Fibroblast of villous mesenchyme (primary cell): ENCODE data around the gene C1R. TPM values are rescaled to one million over a fixed set of nuclear protein-coding genes. Genes with fewer than 3 reads are reported as not detected.

ENCODE experiments used
- DNase-seq: peaks from one replicate; pipeline ENCODE4 v3.0.0-alpha.2; 2010; ENCODE audit warnings: low read depth
- H3K4me3 ChIP-seq: 2 replicates; pipeline ENCODE4 v1.5.1; 2011; ENCODE audit warnings: low read depth, mild to moderate bottlenecking, low read length
- CTCF ChIP-seq: IDR thresholded peaks from 2 replicates; pipeline ENCODE4 v1.5.1; 2012; ENCODE audit warnings: low read depth, mild to moderate bottlenecking, low read length; ENCODE audit not compliant: insufficient read depth
- total RNA-seq: library from RNA; depleted of rRNA; stranded (reverse); fragments of >200 nt; gene quantifications from 2 replicates; pipeline ENCODE4 v1.2.3, GENCODE V29; 2012

The C1R gene
- total RNA-seq, 1 donor, result 84.2 TPM

DNA sequence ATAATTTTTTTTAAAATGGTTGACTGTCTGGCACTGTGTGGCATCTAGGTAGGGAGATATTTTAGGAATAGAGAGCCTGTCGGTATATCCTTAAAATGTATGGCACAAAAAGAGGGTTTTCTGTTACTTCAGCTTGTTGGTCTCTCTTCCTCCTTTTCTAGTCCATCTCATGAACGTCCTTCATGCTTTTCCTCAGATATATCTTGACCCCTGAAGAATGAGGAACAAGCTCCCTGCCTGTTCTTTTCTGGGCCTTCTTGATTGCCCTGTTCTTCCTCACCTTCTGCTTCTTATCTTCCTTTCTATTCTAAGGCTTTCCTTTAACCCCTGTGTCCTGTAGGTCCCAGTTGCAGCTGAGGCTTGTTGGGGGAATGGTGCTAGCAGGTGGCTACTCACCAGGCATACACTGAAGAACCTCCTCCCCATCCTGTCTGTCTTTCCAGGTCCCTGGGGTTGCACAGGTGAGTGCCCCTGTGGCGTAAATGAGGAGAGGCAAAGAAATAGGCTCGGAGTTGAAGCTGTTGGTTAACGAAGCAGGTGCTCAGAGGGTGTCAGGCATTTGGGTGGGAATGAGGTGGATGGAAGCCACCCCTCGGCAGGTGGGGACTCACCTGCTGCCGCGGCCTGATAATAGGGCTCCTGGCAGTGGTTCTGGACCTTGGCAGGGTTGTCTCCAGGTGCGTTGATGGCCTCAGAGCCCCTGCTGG is 7.2 kb upstream of the C1R start:
- TF ChIP-seq CTCF, result no peak
- no peak for DNase-seq
- H3K4me3 ChIP-seq, result no peak overlapping the region

DNA sequence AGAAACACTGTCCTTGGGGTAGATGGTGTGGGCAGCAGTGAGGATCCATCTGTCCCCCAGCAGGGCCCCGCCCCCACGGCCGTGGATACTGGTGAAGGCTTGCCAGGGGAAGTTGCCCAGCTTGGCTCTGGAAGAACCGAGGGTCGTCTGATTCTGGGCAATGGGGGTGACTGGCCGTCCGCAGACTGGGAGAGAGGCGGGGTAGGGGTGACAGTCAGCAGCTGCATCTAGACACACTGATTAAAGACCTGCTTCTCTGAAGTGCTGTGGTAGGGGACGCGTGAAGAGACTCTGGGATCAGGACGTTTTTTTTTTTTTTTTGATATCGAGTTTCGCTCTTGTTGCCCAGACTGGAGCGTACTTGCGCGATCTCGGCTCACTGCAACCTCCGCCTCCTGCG is 4.7 kb upstream of the C1R start:
- no peak overlapping the region for H3K4me3 ChIP-seq
- DNase-seq, result no peak
- TF ChIP-seq CTCF, result no peak

DNA sequence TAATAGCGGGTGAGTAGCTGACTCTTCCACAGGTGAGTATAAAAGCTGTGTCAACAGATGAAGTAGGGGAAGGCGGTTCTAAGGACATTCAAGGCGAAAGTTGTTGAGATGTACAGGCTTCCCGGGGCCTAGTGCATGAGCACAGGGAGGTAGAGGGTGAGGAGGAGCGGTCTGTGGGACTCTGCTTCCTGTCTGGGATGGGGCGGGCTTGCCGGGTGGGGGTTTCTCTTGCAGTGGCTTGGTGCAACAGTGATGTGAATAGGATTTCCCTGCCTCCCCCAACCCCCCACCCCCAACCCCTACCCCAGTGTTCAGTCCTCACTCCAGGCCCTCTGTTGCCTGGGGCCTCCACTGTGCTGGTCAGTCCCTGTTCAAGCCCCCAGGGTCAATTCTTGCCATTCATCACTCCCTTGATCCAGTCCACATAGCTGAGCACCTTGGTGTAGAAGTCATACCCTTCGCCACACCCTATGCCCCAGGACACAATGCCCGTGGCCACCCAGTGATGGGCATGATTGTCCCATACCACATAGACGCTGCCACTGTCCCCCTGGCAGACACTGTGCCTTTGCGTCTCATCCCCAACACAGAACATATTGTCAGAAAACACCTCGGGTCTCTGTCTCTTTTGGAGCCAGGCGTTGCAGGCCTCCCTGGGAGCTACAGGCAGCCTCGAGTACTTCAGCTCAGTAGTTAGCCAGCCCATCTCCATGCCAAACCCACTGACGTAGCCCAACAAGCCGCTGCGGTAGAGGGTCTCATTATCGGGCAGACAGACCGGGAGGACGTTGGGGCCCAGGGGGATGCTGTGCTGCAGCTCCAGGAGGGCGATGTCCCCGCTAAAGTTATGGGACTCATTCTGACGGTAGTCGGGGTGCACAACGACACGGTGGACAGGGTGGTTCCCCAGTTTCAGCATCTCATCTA is 4.0 kb upstream of the C1R start:
- no peak for DNase-seq
- no peak overlapping the region for H3K4me3 ChIP-seq
- TF ChIP-seq CTCF, result no peak

DNA sequence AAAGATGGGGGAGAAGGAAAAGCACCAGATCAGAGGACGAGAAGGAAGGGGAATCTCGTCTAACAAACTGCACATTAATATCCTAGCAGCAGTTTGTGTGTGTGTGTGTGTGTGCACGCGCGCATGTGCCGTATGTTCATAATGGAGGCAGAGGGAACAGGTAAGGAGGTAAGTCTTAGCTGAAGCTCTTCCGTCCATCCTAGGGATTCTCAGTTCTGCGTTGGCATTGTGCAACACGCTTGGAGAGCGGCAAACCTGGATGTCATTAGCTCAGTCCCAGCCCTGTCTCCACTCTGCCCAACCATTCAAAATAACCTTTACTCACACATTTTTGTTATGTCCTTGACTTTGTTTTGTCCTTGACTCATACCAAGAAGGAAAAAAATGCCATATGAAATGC is 1.6 kb upstream of the C1R start:
- peak; percentile 50 for DNase-seq
- H3K4me3 ChIP-seq, result no peak overlapping the region
- TF ChIP-seq CTCF, result no peak

DNA sequence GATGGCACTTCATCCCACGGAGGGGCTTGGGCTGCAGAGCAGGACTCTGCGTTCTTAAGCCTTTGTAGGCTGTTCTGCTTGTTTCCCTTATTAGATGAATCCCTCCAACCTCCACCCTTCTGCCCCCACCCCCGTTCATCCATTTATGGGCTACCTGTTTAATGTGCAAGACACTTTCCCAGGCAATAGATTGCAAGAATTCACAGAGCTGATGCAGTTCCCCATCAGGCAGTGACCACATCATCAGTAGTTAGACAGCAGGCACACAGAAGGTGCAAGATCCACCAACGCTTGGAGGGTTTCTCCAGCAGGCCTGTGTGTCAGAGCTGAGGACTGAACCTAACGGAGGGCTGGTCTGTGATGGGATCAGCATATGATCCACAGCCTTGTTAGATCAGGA is 1.2 kb upstream of the C1R start:
- DNase-seq, result no peak
- no peak for TF ChIP-seq CTCF

DNA sequence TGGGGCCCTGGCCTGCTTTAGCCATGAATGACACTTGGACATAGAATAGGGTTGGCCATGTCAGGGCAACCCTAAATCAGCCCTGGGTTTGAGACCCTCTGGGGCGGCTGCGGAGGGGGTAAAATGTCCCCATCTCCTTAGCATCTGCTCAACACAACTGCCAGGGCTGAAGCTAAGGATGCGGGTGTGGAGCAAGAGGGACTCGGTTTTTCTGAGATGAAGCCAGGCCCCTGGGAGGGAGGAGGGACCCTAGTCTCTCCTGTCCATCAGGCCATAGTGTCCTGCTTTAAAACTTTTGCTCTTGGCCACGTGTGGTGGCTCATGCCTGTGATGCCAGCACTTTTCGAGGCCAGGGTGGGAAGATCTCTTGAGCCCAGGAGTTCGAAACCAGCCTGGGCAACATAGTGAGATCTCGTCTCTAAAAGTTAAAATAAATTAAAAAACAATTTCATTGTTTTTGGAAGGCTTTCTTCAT is 778 bp upstream of the C1R start:
- no peak for TF ChIP-seq CTCF
- no peak overlapping the region for H3K4me3 ChIP-seq
- no peak for DNase-seq

More for the DNA sequence above, 1.2 kb upstream of the C1R start:
- H3K4me3 ChIP-seq, result no peak overlapping the region
